ENCODE measurements around the gene PUSL1.
A peak's percentile ranks its signal among the peaks of the same experiment; 100 is the strongest.

PUSL1 gene

GRCh38 chr1:1326075-1326605, 17.7 kb downstream of the PUSL1 start:
- no peak for DNase-seq

DNA sequence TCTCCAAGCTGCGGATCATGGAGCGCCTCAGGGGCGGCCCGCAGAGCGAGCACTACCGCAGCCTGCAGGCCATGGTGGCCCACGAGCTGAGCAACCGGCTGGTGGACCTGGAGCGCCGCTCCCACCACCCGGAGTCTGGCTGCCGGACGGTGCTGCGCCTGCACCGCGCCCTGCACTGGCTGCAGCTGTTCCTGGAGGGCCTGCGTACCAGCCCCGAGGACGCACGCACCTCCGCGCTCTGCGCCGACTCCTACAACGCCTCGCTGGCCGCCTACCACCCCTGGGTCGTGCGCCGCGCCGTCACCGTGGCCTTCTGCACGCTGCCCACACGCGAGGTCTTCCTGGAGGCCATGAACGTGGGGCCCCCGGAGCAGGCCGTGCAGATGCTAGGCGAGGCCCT, 18.9 kb downstream of the PUSL1 start:
- no peak for DNase-seq

DNA sequence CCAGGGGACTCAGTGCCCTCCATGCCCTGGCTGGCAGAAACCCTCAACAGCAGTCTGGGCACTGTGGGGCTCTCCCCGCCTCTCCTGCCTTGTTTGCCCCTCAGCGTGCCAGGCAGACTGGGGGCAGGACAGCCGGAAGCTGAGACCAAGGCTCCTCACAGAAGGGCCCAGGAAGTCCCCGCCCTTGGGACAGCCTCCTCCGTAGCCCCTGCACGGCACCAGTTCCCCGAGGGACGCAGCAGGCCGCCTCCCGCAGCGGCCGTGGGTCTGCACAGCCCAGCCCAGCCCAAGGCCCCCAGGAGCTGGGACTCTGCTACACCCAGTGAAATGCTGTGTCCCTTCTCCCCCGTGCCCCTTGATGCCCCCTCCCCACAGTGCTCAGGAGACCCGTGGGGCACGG, 19.9 kb downstream of the PUSL1 start:
- no peak for DNase-seq

GRCh38 chr1:1329304-1330210, 21.2 kb downstream of the PUSL1 start:
- no peak for DNase-seq

DNA sequence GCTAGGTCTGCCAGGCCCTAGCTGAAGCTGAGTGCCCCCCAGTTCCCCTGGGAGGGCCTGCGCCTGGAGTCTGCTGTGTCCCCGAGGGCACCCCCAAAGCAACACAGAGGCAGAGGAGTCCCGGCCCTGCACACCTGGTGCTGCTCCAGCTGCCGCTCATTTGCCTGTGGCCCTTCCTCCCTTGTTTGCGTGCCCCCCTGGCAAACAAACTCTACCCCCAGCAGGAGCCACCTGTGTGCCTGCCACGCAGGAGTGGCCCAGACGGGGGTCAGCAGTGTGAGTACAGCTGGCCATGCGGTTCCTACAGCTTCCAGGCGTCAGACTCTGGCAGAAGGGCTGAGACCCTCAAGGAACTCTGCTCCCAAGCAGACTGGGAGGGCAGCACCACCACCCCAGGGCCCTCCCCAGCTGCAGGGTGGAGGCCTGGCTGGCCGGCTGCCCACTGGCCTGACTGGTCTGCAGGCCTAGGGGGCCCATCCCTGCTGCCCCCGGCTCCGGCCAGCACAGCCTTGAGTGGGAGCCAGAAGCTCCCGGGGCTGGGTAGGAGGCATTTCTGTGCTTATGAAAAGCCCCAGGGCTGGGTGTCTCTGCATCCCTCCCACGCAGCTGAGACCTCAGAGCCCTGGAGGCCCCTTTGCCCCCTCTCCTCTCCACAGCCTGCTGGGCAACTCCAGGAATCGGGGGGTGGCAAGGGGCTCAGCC, 22.1 kb downstream of the PUSL1 start:
- DNase-seq: no peak

DNA sequence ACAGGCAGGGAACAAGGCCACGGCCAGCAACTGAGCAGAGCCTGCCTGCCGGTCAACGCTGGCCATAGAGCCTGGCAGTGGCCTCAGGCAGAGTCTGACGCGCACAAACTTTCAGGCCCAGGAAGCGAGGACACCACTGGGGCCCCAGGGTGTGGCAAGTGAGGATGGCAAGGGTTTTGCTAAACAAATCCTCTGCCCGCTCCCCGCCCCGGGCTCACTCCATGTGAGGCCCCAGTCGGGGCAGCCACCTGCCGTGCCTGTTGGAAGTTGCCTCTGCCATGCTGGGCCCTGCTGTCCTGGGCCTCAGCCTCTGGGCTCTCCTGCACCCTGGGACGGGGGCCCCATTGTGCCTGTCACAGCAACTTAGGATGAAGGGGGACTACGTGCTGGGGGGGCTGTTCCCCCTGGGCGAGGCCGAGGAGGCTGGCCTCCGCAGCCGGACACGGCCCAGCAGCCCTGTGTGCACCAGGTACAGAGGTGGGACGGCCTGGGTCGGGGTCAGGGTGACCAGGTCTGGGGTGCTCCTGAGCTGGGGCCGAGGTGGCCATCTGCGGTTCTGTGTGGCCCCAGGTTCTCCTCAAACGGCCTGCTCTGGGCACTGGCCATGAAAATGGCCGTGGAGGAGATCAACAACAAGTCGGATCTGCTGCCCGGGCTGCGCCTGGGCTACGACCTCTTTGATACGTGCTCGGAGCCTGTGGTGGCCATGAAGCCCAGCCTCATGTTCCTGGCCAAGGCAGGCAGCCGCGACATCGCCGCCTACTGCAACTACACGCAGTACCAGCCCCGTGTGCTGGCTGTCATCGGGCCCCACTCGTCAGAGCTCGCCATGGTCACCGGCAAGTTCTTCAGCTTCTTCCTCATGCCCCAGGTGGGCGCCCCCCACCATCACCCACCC, 22.9 kb downstream of the PUSL1 start, which contains the start of gene TAS1R3:
Gene TAS1R3, plus strand, starts transcription at position 213 of the 898 bp plus-strand sequence. Its CDS starts 66 bp downstream, at position 279.
- no peak for DNase-seq

- no peak for DNase-seq
These were observed 23.8 kb downstream of the PUSL1 start for GRCh38 chr1:1332031-1332755.

GRCh38 chr1:1332774-1333480, 24.5 kb downstream of the PUSL1 start:
- DNase-seq: no peak

- no peak for DNase-seq
These were observed 25.3 kb downstream of the PUSL1 start for GRCh38 chr1:1333551-1334241.

- no peak for DNase-seq
These were observed 26.4 kb downstream of the PUSL1 start for GRCh38 chr1:1334835-1335234.

- DNase-seq: no peak
These were observed 26.9 kb downstream of the PUSL1 start for GRCh38 chr1:1335283-1335682.

GRCh38 chr1:1335792-1336248, 27.4 kb downstream of the PUSL1 start:
- no peak for DNase-seq

DNA sequence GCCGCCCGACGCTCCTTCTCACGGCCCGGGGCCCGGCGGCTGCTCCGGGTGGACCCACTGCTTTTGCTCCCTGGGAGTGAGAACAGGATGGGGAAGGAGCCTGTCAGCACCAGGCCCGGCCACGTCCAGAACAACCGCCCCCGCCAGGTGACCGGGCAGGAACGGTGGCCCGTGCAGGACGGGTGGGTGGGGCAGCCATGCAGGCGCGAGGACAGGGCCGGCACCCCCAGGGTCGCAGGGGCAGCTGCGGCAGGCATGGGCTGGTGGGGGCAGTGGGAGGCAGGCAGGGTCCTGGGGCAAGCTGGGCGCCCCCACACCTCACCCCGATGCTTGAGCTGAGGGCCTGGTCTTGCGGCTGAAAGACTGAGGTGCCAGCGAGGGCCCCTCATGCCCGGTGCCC, 28.0 kb downstream of the PUSL1 start:
- DNase-seq: no peak

- DNase-seq: no peak
These were observed 28.8 kb downstream of the PUSL1 start for GRCh38 chr1:1336931-1337792.

GRCh38 chr1:1337793-1338147, 29.4 kb downstream of the PUSL1 start:
- peak in 1 of 2 donors; percentile 38 for DNase-seq

DNA sequence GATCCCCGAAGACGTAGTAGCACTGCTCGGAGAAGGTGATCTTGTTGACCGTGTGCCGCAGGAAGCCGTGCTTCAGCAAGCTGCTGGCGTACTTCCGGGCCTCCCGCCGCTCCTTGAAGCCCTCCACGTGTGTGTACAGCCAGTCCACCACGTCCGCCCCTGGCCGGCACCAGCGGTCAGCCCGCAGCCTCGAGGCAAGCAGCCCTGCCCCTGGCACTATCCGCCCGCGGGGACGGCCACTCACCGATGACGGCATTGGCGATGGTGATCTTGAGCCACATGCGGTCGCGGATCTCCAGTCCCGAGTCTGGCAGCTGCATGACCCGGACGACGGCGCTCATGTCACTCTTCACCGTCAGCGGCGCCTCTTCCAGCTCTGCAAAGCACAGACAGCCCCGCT, 29.9 kb downstream of the PUSL1 start:
- no peak for DNase-seq

DNA sequence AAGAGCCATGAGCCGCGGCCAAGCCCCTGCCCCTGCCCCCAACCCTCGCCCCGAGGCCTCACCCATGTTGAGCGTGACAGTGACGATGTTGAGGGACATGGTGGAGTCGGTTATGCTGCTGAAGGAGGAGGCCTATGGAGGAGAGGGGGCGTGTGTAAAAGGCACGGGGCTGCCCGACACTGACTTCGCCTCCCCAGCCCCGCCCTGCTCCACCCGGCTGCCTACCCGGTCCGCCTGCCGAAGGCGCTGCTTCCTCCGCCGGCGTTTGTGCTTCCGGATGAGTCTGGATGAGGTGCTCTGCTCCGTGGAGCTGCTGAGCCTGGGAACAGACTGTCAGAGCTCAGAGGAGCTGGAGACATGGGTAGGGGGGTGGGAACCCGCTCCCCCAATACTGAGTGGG, 31.8 kb downstream of the PUSL1 start:
- DNase-seq: no peak

DNA sequence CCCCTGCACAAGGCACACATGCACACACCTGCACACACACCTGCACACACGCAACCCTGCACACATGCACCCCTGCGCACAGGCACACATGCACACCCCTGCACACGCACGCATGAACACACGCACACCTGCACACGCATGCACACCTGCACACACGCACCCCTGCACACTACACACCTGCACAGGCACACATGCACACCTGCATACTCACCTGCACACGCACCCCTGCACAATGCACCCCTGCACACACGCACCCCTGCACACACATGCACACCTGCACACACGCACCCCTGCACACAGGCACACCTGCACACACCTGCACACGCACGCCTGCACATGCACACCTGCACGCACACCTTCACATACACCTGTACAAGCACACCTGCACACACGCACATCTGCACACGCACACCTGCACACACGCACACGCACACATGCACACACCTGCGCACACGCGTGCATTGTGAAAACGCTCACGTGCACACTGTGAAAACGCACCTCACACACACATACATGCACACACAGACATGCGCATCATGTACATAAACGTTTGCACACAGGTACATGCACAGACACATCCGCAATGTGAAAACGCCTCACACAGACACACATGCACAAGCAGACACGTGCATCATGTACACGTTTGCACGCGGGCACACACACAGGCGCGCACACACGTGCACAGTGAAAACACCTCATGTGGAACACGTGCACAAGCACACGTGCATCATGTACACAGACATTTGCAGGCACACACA, 32.6 kb downstream of the PUSL1 start:
- no peak for DNase-seq

DNA sequence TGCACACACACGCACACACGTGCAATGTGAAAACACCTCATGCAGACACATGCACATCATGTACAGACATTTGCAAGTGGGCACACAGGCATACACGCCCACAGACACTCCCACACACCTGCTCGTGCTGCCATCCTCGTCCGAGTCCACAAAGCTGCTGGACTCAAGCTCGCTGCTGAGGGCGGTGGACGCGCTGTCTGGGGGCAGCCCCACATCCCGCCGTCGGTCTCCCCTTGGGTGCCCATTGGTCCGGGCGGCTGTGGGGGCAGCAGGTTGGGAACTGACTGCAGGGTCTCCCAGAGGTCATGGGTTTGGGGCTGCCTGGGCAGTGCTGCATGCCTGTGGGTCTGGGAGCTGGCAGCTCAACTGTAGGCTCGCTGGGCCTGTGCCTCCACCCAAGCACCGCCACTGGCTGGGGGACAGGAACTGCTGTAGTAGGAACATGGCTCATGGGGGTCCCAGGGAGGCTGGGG, 33.2 kb downstream of the PUSL1 start:
- DNase-seq: no peak
